ENCODE measurements around the gene KHDRBS2.

Gene KHDRBS2

GRCh38 chr6:62037445-62037844 is 248.6 kb downstream of the KHDRBS2 start:
- DNase-seq (ENCODE audit: low read depth in 1 of 2, low spot score in 1 of 2): no peak
- no peak for TF ChIP-seq POLR2AphosphoS5 (IDR thresholded peaks at IDR 0.05; ENCODE audit: low read depth)
- TF ChIP-seq CTCF (IDR thresholded peaks at IDR 0.05; ENCODE audit: insufficient read depth, low read length): no peak
- no peak for TF ChIP-seq SPI1 (IDR thresholded peaks at IDR 0.05; ENCODE audit: borderline replicate concordance, low read depth)
- no peak for TF ChIP-seq REST (IDR thresholded peaks at IDR 0.05; ENCODE audit: insufficient replicate concordance, low read depth)
- no peak overlapping the region for H3K4me3 ChIP-seq (replicated peaks; ENCODE audit: insufficient read depth, low read length)
- no peak overlapping the region for H3K27ac ChIP-seq (replicated peaks)
- no peaks in the 10 kb centered on the region for H3K27me3 ChIP-seq (ENCODE audit: insufficient read depth, poor library complexity, severe bottlenecking)

- H3K27me3 ChIP-seq (ENCODE audit: insufficient read depth, poor library complexity, severe bottlenecking): no peaks in the 10 kb centered on the region
- H3K27ac ChIP-seq (replicated peaks): no peak overlapping the region
- no peak overlapping the region for H3K4me3 ChIP-seq (replicated peaks; ENCODE audit: insufficient read depth, low read length)
- no peak for TF ChIP-seq REST (IDR thresholded peaks at IDR 0.05; ENCODE audit: insufficient replicate concordance, low read depth)
- no peak for DNase-seq (ENCODE audit: low read depth in 1 of 2, low spot score in 1 of 2)
Measured at GRCh38 chr6:62035952-62036351, 250.1 kb downstream of the KHDRBS2 start.

GRCh38 chr6:62013719-62014118 is 272.3 kb downstream of the KHDRBS2 start:
- DNase-seq (ENCODE audit: low read depth in 1 of 2, low spot score in 1 of 2): no peak
- no peak for TF ChIP-seq CTCF (IDR thresholded peaks at IDR 0.05; ENCODE audit: insufficient read depth, low read length)
- no peak for TF ChIP-seq REST (IDR thresholded peaks at IDR 0.05; ENCODE audit: insufficient replicate concordance, low read depth)
- no peak for TF ChIP-seq GABPA (IDR thresholded peaks at IDR 0.05; ENCODE audit: low read depth)
- no peak for TF ChIP-seq POLR2AphosphoS5 (IDR thresholded peaks at IDR 0.05; ENCODE audit: low read depth)
- TF ChIP-seq SPI1 (IDR thresholded peaks at IDR 0.05; ENCODE audit: borderline replicate concordance, low read depth): no peak
- no peaks in the 10 kb centered on the region for H3K27me3 ChIP-seq (ENCODE audit: insufficient read depth, poor library complexity, severe bottlenecking)
- no peak overlapping the region for H3K27ac ChIP-seq (replicated peaks)
- no peak overlapping the region for H3K4me3 ChIP-seq (replicated peaks; ENCODE audit: insufficient read depth, low read length)

GRCh38 chr6:62009445-62009844 is 276.6 kb downstream of the KHDRBS2 start:
- TF ChIP-seq POLR2AphosphoS5 (IDR thresholded peaks at IDR 0.05; ENCODE audit: low read depth): no peak
- TF ChIP-seq CTCF (IDR thresholded peaks at IDR 0.05; ENCODE audit: insufficient read depth, low read length): no peak
- no peak for TF ChIP-seq GABPA (IDR thresholded peaks at IDR 0.05; ENCODE audit: low read depth)
- no peak for TF ChIP-seq REST (IDR thresholded peaks at IDR 0.05; ENCODE audit: insufficient replicate concordance, low read depth)
- TF ChIP-seq SPI1 (IDR thresholded peaks at IDR 0.05; ENCODE audit: borderline replicate concordance, low read depth): no peak
- no peak for DNase-seq (ENCODE audit: low read depth in 1 of 2, low spot score in 1 of 2)
- H3K27ac ChIP-seq (replicated peaks): no peak overlapping the region
- no peaks in the 10 kb centered on the region for H3K27me3 ChIP-seq (ENCODE audit: insufficient read depth, poor library complexity, severe bottlenecking)
- no peak overlapping the region for H3K4me3 ChIP-seq (replicated peaks; ENCODE audit: insufficient read depth, low read length)
